T-helper 1 cell (primary cell): ENCODE data around the gene SYTL3.
"Not testable (repeated sequence)": the region's sequence is repeated elsewhere in the genome, so short reads cannot be mapped to it uniquely, and the experiment has no call there.

ENCODE experiments used
- DNase-seq, 5 donors: peaks; one replicate each; pipeline ENCODE4 v3.0.0-alpha.2; 2012 to 2020
- total RNA-seq, 4 donors: gene quantifications; one replicate each; lab custom pipeline; 2026; lab: John Stamatoyannopoulos, UW

Gene SYTL3, protein sequence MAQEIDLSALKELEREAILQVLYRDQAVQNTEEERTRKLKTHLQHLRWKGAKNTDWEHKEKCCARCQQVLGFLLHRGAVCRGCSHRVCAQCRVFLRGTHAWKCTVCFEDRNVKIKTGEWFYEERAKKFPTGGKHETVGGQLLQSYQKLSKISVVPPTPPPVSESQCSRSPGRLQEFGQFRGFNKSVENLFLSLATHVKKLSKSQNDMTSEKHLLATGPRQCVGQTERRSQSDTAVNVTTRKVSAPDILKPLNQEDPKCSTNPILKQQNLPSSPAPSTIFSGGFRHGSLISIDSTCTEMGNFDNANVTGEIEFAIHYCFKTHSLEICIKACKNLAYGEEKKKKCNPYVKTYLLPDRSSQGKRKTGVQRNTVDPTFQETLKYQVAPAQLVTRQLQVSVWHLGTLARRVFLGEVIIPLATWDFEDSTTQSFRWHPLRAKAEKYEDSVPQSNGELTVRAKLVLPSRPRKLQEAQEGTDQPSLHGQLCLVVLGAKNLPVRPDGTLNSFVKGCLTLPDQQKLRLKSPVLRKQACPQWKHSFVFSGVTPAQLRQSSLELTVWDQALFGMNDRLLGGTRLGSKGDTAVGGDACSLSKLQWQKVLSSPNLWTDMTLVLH
- 34.8 to 84.6 (median 72.3) reads per million in 4 donors for total RNA-seq

DNA sequence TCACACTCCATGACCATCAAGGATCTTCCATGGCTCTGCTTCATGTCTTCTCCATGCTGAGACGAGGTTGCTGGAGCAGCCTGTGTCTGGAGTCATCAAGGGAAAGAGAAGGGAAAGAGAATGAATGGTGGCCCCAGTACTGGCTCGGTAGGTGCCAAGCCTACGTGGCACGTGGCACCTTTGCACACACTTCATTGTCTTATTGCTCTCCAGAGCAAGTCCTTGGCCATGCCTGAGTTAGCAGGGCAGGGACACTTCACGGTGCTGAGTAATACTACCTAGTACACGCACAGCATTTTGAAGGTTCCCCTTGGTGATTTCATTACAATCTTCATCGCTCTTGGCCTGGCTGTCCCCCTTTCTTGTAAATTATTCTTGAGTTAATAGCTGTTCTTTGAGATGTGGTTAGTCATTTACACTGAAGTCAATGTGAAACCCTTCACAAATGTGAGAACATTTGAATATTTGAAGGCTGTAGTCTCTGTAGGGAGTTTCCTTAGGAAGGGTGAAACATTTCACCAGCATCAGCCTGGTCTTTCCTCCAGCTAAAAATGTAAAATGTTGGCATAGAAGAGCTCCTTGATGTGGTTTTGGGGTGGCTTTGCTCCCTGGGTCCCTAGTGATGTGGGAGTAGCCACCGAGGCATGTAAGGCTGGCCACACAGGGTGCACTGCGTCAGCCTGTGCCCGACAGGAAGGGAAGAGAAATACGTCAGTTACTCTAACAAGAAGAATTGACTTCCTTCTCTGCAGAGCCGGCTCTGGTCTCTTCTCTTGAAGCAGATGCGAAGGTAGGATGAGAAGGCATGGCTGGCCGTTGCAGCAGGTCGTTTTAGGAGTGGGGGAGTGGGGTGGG, at the start of gene SYTL3:
Gene SYTL3 (plus strand): TSS at position 766 of the 855 bp plus-strand sequence. CDS start 13,215 bp downstream, outside the sequence.
- peak; percentile 65 to 92 (median 72) for DNase-seq

DNA sequence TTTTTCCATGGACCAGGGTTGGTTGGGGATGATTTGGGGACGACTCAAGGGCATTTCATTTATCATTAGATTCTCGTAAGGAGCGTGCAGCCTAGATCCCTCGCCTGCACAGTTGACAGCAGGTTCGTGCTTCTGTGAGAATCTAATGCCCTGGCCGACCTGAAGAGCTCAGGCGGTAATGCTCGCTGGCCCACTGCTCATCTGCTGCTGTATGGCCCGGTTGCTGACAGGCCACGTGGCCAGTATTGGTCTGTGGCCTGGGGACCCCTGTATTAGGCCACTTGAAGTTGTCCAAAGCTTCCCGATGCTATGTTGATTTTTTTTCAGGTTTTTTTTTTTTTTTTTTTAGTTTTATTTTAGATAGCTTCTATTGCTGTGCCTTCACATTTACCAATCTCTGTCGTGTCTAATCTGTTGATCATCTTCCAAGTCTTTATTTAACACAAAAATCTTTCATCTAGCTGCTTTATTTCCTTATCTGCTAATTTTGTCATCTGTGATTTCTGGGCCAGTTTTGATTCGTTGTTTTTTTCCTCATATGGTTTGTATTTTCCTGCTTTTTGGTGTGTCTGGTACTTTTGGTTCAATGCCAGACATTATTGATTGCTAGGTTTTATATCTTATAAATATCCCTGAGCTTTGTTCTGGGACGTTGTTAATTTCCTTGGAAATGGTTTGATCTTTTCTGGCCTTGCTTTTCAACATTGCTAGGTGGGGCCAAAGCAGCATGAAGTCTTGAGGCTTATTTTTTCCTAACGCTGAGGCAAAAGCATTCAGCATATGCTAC, 46.4 kb upstream of the SYTL3 start:
- DNase-seq: no peak

DNA sequence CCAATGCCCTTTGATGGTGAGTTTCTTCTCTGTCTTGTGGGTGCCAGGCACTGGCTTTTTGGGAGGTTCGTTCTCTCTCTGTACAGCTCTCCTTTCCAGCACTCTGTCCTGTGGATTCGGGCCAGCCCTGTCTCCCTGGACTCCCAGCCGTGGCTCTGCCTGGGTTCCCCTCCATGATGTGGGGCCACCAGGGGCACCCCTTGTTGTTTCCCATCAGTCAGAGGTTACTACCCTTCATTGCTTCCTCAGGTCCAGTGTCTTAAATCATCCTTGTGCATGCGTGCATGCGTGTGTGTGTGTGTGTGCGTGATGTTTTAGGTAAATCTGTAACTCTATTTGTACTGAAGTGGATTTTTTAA, 45.8 kb upstream of the SYTL3 start:
- DNase-seq: no peak

DNA sequence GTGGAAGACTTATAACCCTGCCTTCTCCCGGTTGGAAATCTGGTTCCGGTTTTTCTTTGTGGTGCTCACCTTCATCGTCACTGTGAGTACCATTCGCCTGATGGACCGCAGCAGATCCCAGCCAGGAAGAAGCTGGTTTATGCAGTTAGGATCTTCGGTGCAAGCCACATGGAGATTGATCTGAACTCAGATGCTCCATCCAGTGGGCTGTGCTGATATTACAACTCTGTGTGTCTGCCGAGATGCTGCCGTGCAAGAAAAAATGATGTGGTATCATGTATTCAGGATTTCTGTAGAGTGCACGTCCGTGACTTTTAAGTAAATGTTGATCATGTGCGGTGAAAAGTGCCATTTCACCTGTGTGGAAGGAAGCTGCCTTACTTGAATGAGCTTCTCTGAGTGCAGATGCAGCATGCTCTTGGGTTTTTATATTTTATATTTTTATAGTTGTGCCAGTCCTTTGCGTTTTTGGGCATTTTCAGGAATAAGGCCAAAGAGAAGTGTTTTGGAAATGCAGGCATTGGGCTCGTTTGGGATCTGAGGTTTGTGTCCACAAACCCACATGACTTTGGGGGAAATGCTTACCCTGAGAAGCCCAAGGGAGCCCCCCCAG, 44.5 kb upstream of the SYTL3 start:
- peak in 3 of 5 donors; percentile 14 to 50 (median 40) for DNase-seq

DNA sequence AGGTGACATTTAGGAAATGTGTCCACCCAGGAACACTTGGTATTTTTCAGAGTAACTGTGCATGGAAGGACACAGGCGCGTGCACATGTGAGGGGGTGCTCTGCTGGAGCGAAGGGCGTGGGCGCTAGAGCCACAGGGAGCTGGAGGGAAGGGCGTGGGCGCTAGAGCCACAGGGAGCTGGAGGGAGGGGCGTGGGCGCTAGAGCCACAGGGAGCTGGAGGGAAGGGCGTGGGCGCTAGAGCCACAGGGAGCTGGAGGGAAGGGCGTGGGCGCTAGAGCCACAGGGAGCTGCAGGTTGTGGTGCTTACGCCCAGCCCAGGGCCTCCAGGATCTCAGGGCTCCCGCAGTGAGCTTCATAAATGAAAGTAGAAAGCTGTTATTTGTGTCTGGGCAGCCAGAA, 43.8 kb upstream of the SYTL3 start:
- DNase-seq: not testable (repeated sequence)

DNA sequence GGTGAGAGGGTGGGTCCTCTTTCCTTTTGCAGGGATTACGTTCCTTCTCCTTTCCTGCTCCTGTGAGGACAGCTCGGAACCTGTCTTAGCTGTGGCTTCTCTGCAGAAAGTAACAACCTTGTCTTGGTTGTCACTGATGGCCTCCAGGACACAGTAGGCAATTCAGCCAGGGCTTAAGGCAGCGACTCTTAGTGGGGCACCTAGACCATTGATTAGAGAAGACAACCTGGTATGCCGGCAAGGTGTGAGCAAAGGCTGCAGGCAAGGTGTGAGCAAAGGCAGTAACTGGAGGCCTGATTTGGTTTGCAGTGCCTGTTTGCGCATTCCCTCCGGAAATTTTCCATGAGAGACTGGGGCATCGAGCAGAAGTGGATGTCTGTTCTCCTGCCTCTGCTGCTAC, 42.9 kb upstream of the SYTL3 start:
- no peak for DNase-seq

DNA sequence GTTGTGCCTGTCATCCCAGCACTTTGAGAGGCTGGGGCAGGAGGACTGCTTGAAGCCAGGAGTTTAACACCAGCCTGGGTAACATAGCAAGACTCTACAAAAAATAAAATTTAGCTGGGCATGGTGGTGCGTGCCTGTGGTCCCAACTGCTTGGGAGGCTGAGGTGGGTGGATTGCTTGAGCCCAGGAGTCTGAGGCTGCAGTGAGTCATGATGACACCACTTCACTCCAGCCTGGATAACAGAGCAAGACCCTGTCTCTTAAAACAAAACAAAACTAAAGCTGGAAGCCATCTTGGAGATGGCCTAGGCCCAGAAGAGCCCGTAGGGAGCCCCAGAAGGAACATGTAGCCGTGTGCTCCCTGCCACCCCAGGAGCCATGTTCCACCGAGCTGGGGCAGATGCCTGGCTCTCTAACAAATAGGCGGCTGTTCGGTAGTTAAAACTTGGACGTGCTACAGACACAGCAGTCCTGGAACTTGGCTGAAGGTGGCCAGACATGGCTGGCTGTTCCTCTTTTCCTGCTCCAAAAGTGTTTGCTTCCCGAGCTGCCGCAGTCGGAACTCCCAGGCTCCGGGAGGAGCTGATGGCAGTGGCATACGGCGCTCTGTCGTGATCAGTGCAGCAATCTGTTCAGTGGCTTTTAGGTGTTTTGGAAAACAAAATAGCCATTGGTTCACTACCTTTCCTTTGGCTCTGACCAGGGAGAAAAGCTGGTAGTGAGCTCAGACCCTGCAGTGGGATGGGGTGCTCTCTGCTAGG, 42.3 kb upstream of the SYTL3 start:
- DNase-seq: no peak

DNA sequence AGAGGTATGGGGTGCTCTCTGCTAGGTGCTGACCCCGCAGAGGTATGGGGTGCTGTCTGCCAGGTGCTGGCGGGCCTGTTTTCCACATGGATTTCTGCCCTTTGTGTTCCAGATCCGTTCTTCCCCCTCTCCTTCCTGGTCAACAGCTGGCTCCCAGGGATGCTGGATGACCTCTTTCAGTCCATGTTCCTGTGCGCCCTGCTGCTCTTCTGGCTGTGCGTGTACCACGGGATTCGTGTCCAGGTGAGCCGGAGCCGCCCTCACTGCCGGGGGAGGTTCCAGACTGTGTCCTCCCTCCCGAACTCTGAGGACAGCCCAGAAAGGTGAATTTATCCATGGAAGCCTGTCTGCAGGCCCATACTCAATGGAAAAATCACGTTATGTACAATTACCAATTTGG, 41.6 kb upstream of the SYTL3 start:
- no peak for DNase-seq

DNA sequence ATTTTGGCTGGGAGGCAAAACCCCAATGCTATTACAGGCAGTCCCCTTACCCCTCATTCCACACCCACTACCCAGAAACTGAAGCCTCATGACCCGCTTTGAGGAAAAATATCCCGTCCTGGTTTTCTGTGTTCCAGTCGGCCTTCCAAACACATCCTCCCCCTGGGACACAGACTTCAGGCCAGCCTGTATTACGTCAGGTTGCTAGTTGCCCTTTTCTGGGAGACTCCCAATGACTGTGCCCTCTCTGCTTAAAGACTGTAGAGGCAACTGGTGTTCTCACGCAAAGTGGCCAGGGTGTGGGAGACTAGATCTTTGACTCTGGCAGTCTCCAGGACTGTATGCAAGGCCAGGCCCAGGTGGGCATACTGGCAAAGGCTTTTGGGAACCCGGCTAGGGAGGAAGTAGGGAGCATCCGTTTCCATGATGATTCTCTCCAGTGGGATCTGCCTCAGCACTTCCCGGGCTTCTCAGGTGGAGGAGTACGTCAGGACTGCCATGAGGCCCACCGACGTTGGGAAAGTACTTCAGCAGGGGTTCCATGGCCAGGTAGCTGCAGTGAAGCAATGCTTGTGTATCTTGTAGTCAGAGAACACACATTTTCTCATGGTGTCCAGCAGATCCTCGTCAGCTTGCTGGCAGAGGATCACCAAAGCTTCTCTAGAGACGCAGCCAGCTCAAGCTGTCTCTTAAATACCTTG, 40.2 kb upstream of the SYTL3 start:
- no peak for DNase-seq

DNA sequence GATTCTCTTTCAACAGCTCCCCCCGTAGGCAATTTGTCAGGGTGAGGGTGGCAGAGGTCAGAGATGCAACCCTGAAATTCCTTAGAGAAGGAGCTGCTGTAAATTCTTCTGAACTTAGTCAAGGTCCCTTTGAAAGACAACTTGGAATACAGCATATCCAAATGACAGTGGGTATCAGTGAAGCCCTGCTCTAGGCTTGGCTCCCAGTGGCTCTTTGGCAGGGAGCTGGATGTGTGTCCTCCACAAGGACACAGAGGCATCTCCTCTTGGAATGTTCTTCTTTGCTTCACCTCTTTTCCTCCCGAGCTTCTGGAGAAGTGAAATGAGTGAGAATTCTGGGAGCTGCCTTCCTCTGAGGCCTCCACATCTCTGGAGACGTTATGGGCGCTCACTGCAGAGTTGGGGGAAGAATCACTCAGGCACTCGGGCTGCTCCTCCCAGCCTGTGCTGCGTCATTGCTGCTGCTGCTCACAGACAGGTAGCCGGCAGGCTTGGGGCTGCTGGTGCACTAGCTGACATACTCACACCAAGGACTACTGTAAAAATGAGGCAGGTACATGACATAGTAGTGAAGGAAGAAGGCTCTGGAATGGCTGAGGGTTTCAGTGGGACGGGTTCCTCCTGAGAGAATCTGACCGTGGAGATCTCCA, 39.4 kb upstream of the SYTL3 start:
- DNase-seq: no peak

DNA sequence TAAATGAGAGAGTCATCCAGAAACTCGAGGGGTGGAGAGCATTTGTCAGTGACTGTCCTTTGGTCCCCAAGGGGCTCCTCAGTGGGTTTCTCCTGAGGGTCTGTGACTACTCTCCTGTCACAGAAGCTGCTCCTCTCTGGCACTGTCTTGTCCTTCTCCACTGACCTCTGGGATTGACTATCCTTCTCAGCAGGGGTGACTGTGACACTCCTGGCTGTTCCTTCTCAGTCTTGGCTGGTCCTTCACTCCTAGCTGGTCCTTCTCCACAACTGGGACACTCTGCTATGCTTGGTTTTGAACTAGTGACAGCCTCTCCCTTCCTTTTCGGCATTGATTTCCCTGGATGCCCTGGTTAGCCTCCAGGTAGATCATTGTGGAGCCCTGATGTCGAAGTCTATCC, 38.8 kb upstream of the SYTL3 start:
- DNase-seq: no peak

DNA sequence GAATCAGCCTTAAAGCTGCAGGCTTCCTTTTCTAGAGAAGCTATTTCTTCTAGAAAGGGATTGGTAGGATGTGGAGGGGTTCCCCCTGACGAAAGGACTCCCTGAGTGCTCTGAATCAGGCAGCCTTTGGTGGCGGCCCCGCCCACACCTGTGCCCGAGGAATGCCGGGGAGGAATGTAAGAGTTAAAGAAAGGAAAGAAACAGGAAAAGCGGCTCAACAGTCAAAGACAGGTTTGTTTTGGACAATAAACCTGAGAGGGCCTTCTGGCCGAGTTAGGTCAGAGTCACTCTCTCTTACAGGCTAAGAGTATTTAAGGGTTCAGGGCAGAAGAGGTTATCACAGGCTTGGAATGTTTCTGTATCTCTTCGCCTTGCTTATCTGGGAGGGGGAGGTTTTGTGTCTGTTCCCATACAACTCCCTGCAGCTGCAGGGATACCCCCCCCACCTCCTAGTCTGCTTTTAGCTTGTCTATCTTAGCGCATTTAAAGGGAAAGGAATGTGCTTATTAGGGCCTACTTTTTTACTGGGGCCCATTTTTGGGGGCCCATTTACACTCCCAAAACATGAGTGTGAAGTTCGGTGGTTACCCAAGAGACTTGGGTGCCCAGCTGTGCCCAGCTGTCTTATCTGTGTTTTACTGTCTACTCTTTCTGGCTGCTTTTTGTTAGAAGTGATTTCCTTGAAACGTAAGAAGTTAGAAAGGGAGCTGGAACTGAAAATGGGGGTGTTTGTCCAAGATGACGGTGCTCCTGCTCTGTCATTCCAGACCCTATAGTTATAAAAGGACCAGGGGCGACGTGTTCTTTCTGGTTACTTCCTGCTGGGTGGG, 38.1 kb upstream of the SYTL3 start:
- no peak for DNase-seq

DNA sequence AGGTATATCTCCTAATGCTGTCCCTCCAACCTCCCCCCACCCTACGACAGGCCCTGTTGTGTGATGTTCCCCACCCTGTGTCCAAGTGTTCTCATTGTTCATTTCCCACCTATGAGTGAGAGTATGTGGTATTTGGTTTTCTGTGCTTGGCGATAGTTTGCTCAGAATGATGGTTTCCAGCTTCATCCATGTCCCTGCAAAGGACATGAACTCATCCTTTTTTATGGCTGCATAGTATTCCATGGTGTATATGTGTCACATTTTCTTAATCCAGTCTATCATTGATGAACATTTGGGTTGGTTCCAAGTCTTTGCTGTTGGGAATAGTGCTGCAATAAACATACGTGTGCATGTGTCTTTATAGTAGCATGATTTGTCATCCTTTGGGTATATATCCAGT, 35.2 kb upstream of the SYTL3 start:
- DNase-seq: not testable (repeated sequence)

DNA sequence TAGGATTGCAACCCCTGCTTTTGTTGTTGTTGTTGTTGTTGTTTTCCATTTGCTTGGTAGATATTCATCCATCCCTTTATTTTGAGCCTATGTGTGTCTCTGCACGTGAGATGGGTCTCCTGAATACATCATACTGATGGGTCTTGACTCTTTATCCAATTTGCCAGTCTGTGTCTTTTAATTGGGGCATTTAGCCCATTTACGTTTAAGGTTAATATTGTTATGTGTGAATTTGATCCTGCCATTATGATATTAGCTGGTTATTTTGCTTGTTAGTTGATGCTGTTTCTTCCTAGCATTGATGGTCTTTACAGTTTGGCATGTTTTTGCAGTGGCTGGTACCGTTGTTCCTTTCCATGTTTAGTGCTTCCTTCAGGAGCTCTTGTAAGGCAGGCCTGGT, 31.6 kb upstream of the SYTL3 start:
- not testable (repeated sequence) for DNase-seq

DNA sequence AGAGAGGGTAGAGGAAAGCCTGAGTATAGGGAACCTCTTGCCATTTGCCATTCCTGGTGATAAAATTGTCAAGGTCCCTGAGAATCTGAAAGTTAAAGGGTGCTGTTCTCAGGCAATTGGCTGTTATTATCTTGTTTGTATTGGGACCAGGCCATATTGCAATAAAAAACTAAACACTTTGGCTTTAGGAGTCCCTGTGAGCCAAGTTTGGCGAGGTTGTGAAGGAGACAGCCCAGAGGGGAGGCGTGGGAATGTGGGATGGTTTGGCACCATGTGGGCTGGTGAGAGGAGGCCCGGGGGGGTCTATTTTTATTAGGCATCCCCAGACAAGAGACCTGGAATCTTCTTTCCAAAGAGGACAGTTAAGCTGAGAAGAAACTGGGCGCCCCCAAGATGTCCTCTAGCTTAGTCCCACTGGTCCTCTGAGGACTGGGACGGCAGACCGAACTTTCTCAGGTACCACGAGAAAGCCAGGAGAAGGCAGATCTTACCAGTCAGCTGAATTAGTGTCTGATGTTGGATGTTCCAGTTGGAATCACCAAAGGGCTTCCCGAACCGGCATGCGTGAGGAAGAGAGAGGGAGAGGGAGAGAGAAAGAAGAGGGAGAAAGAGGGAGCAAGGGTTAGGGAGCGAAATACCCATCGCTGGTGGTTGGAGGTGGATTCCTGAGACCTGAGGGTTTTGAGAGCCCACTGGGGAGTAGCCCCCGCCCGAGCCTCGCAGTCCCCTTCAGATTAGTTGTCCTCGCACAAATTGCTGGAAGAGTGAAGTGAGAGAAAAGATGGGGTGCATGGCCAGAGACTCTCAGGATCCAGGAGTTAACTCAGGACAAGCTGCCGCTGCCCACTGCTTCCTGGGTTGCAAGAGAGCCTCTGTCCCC, 29.7 kb upstream of the SYTL3 start:
- DNase-seq: no peak

DNA sequence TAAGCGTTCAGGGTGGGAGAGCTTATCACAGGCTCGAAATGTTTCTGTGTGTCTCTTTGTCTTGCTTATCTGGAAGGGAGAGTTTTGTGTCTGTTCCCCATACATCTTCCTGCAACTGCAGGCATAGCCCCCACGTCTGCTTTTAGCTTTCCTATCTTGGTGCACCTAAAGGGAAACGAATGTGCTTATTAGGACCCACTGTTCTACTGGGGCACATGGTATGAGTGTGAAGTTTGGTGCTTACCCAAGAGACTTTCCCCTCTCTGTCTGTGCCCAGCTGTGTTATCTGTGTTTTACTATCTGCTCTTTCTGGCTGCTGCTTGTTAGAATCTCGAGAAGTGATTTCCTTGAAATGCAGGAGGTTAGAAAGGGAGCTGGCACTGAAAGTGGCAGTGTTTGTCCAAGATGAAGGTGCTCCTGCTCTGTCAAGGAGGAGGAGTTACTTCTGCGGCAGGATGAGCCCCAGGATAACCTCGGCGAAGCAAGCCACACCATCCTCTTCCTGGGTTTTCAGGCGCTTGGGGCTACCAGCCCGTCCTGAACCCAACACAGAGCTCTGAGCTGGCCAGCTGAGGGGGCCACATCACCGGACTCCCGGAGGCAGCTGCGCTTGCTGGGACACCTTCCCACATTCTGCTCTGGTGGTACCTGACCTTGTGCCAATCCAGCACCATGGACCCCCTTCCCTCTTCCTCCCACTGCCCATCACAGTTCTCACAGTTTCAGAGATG, 28.7 kb upstream of the SYTL3 start:
- DNase-seq: no peak
